ENCODE results near the gene NUDT4. TPM values are rescaled to one million over a fixed set of nuclear protein-coding genes. Genes with fewer than 3 reads are reported as not detected.

Gene NUDT4
- total RNA-seq, 6 experiments from 2014 or later: 46.4 to 62.6 (median 51.6) TPM

- DNase-seq: peak; percentile 32
- TF ChIP-seq CTCF (IDR thresholded peaks at IDR 0.05): no peak
- H3K36me3 Mint-ChIP-seq (ENCODE audit: low read depth): no peaks in the 10 kb centered on the region
- no peak overlapping the region for H3K27ac Mint-ChIP-seq
- no peak overlapping the region for H3K4me3 Mint-ChIP-seq
- H3K9me3 Mint-ChIP-seq: no peaks in the 10 kb centered on the region
- H3K4me1 Mint-ChIP-seq (ENCODE audit: low read depth): peaks cover 8% of the 10 kb centered on the region; the same call in 1 of the 2 replicates
- H3K27me3 Mint-ChIP-seq (ENCODE audit: insufficient read depth): no peaks in the 10 kb centered on the region
Measured at GRCh38 chr12:93361151-93361919, 16.4 kb upstream of the NUDT4 start.

DNA sequence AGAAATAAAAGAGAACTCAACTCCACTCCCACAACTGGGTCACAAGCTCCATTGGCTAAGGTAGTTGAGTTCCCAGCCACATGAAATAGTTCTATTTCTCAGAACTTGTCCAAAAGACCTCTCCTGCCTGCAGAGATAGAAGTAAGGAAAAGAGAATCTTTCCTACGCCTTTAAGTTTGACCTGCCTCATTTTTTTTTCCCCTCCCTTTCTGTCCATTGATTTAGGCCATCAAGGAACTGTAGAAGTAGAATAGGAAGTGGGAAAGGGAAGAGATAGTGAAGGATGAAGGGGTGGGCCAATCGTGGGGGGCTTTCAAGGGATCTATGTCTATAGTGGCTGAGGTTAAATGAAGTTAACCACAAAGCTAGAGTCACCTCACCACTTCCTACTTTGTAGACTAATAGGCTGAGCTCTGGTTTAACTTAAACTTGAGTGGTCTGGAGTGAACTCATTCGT is 13.9 kb upstream of the NUDT4 start:
- Mint-ChIP-seq H3K9me3 (no peaks in the 10 kb centered on the region), H3K27ac (no peak overlapping the region)
- DNase-seq: no peak

DNA sequence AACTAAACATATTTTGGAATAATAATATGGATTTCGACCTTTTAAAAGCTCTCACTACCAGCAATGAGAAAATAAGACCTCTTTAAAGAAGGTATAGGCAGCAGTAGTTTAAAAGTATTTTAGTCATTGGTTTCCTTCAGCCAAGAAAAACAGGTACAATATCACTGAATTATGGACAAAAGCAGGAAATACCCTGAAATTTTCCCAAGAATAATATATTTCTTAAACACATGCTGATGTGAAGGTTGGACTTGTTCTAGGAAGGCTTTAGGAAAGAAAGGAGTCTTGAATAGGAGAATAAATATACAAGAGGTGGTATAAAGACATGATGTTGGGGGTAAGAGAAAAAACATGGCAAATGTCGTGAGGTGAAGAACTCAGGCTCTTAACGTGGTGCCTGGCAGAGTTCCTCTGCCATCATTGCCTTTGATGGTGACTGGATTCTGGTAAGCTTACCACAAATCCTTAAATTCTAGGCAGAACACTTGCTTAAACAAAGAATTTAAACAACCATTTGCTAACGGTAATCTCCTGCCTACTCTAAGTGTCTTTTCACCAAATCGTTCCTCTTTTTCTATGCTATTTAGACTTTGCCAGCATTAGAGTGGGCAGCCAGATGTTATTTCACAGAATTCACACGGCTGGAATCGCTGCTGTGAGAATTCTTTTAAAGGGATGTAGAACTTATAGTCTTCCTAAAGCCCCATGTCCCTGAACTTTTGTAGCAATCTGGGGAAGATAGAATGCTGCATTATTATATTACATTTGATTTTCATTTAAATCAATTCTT is 11.9 kb upstream of the NUDT4 start:
- Mint-ChIP-seq H3K9me3 (no peaks in the 10 kb centered on the region), H3K4me3 (no peak overlapping the region), H3K27me3 (ENCODE audit: insufficient read depth) (no peaks in the 10 kb centered on the region; the same call in 1 of the 2 replicates), H3K27ac (no peak overlapping the region), H3K4me1 (ENCODE audit: low read depth) (peaks cover 8% of the 10 kb centered on the region; the same call in 1 of the 2 replicates), H3K36me3 (ENCODE audit: low read depth) (no peaks in the 10 kb centered on the region)
- TF ChIP-seq CTCF (IDR thresholded peaks at IDR 0.05): no peak
- no peak for DNase-seq

More for the DNA sequence above, 13.9 kb upstream of the NUDT4 start:
- Mint-ChIP-seq H3K4me3 (no peak overlapping the region), H3K36me3 (ENCODE audit: low read depth) (no peaks in the 10 kb centered on the region), H3K4me1 (ENCODE audit: low read depth) (peaks cover 8% of the 10 kb centered on the region; the same call in 1 of the 2 replicates), H3K27me3 (ENCODE audit: insufficient read depth) (no peaks in the 10 kb centered on the region; the same call in 1 of the 2 replicates)
- no peak for TF ChIP-seq CTCF (IDR thresholded peaks at IDR 0.05)

DNA sequence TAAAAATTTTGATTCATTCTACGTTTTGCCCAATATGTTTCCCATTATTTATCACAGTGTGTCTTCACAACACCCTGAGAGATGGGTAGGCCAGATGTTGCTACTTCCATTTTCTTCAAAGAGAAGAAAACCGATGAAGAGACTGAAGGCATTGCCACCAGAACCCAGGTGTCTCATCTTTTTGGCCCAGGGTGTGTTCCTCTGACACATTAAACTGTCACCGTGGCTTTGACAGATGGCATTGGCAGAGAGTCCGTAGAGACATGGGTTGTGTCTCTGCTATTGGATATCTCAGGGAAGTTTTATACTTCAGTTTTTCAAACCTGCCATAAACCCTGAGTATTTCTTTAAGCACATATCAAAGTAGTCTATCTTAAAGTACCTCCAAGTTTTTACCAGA is 11.3 kb upstream of the NUDT4 start:
- H3K27ac Mint-ChIP-seq: no peak overlapping the region
- H3K36me3 Mint-ChIP-seq (ENCODE audit: low read depth): no peaks in the 10 kb centered on the region
- no peak for TF ChIP-seq CTCF (IDR thresholded peaks at IDR 0.05)
- no peak for DNase-seq
- no peaks in the 10 kb centered on the region; the same call in 1 of the 2 replicates for H3K27me3 Mint-ChIP-seq (ENCODE audit: insufficient read depth)
- no peak overlapping the region for H3K4me3 Mint-ChIP-seq
- H3K9me3 Mint-ChIP-seq: no peaks in the 10 kb centered on the region
- H3K4me1 Mint-ChIP-seq (ENCODE audit: low read depth): peaks cover 4% of the 10 kb centered on the region; the same call in 1 of the 2 replicates

GRCh38 chr12:93368766-93369165 is 9.0 kb upstream of the NUDT4 start:
- Mint-ChIP-seq H3K4me1 (ENCODE audit: low read depth) (no peaks in the 10 kb centered on the region; the same call in 1 of the 2 replicates), H3K27me3 (ENCODE audit: insufficient read depth) (no peaks in the 10 kb centered on the region; the same call in 1 of the 2 replicates), H3K36me3 (ENCODE audit: low read depth) (no peaks in the 10 kb centered on the region), H3K4me3 (no peak overlapping the region), H3K9me3 (no peaks in the 10 kb centered on the region), H3K27ac (no peak overlapping the region)
- no peak for TF ChIP-seq CTCF (IDR thresholded peaks at IDR 0.05)
- no peak for DNase-seq
